Stomach (tissue), 19 donors: ENCODE results near the gene PRODH. TPM values are rescaled to one million over a fixed set of nuclear protein-coding genes. Genes with fewer than 3 reads are reported as not detected.

Source experiments
- DNase-seq, 2 donors: peaks; one replicate each; pipeline versions ENCODE4 v3.0.0 to v3.0.0-alpha.2; 2013 to 2019
- H3K27ac ChIP-seq, 5 donors: fragments of 200-600 bp in 4 of 5; sonication (generic) in 4 of 5; one replicate each; pipeline ENCODE4 v1.5.1; 2013 to 2019; ENCODE audit warnings: mild to moderate bottlenecking in 1 of 5, moderate library complexity in 1 of 5
- H3K27me3 ChIP-seq, 3 donors: fragments of 200-600 bp; sonication (generic); one replicate each; pipeline ENCODE4 v1.5.1; 2017 to 2019; ENCODE audit warnings: mixed run types in 1 of 3
- H3K36me3 ChIP-seq, 4 donors: fragments of 200-600 bp; sonication (generic); 1 replicate in 3 of 4; 2 replicates in 1 of 4; pipeline ENCODE4 v1.5.1; 2016 to 2019
- H3K4me1 ChIP-seq, 4 donors: fragments of 200-600 bp; sonication (generic); one replicate each; pipeline ENCODE4 v1.5.1; 2016 to 2019
- H3K4me3 ChIP-seq, 4 donors: fragments of 200-600 bp; sonication (generic) in 3 of 4; one replicate each; pipeline ENCODE4 v1.5.1; 2016 to 2019; ENCODE audit warnings: mild to moderate bottlenecking in 1 of 4
- H3K9me3 ChIP-seq, 4 donors: fragments of 200-600 bp; sonication (generic); one replicate each; pipeline ENCODE4 v1.5.1; 2016 to 2019
- CTCF ChIP-seq, 7 experiments: fragments of 450-650 bp in 4 of 7; fragments of 200-600 bp in 3 of 7; sonication (generic) in 3 of 7; IDR thresholded peaks; one replicate each; pipeline ENCODE4 v1.5.1; 2016 to 2019; ENCODE audit warnings: antibody characterized with exemption in 7 of 7, control low read depth in 2 of 7, mild to moderate bottlenecking in 1 of 7
- EP300 ChIP-seq: sonication (generic); formaldehyde crosslinking; IDR thresholded peaks from one replicate; pipeline ENCODE4 v1.6.1; 2017; ENCODE audit warnings: antibody characterized with exemption
- POLR2A ChIP-seq, 4 donors: fragments of 450-650 bp; IDR thresholded peaks; one replicate each; pipeline ENCODE4 v1.6.1; 2016; ENCODE audit warnings: antibody characterized with exemption in 4 of 4, control low read depth in 2 of 4, mild to moderate bottlenecking in 1 of 4, moderate library complexity in 1 of 4
- POLR2AphosphoS5 ChIP-seq, 3 donors: sonication (generic); formaldehyde crosslinking; IDR thresholded peaks; one replicate each; pipeline ENCODE4 v1.6.1; 2016; ENCODE audit warnings: antibody characterized with exemption in 3 of 3
- WGBS, 5 donors: extraction: QIAGEN DNeasy Blood & Tissue Kit in 3 of 5; methylation state at CpG; one replicate each; pipeline versions ENCODE4 v1.1.5 to v1.1.7; 2013 to 2018; 5-methylcytosine and 5-hydroxymethylcytosine counted together
- intact Hi-C: fragments of 100-400 bp; cut with DNase I; formaldehyde crosslinking; loops from one replicate; pipeline ENCODE4 v1.15.1; 2023; ENCODE audit warnings: low total_unique reads
- long read RNA-seq, 10 donors: transcript quantifications; one replicate each; lab custom pipeline, GENCODE V29; 2026
- polyA plus RNA-seq, 3 donors: library from polyadenylated mRNA; stranded (reverse); fragments of 200-250 nt; gene quantifications; one replicate each; pipeline ENCODE4 v1.2.3, GENCODE V29; 2013
- total RNA-seq, 5 donors: library from RNA; depleted of rRNA; stranded (reverse); fragments of >200 nt; gene quantifications; one replicate each; pipeline versions ENCODE4 v1.1.0 to v1.2.3, GENCODE V29; 2014 to 2016
- donor health status: healthy with polysubstance abuse.
- donor health status: Bipolar disorder and iron deficiency.
- donor health status: healthy.

PRODH gene
- total RNA-seq (100 to 1,000 TPM in 1 of 5 donors, 1 to 10 TPM in 1, under 1 TPM in 2, not detected in 1; 0.58 to 240 (median 2.8) TPM), polyA plus RNA-seq (1 to 10 TPM in 1 of 3 donors, under 1 TPM in 1, not detected in 1; 0.19 to 3.5 TPM)
- long read RNA-seq, donor 1: 0 reads
- long read RNA-seq, donor 2, partial matches to known transcripts: 0 of 3 reads
- long read RNA-seq, donor 2, other reads (novel, unspliced or antisense): 0 of 3 reads
- long read RNA-seq, donor 3: 0 reads
- long read RNA-seq, donor 4: 0 reads
- long read RNA-seq, donor 5, partial matches to known transcripts: 0 of 3 reads
- long read RNA-seq, donor 5, other reads (novel, unspliced or antisense): 0 of 3 reads
- long read RNA-seq, donor 6: 0 reads
- long read RNA-seq, donor 7, partial matches to known transcripts: 0 of 1 reads
- long read RNA-seq, donor 7, other reads (novel, unspliced or antisense): 0 of 1 reads
- long read RNA-seq, donor 8: 0 reads
- long read RNA-seq, donor 9, partial matches to known transcripts: 0 of 1 reads
- long read RNA-seq, donor 9, other reads (novel, unspliced or antisense): 0 of 1 reads
- long read RNA-seq, donor 10, partial matches to known transcripts: 0 of 6 reads
- long read RNA-seq, donor 10, other reads (novel, unspliced or antisense): 0 of 6 reads

- WGBS, 5 donors: no CpG with 5 or more reads among the region's 67 CpGs
- DNase-seq: no peak
- intact Hi-C loops: no loop called here
- no peak for TF ChIP-seq POLR2AphosphoS5 (IDR thresholded peaks at IDR 0.05)
- no peak for TF ChIP-seq POLR2A (IDR thresholded peaks at IDR 0.05)
- no peak for TF ChIP-seq CTCF (IDR thresholded peaks at IDR 0.05)
- TF ChIP-seq EP300: no peak
- no peaks in the 10 kb centered on the region for H3K27me3 ChIP-seq
- H3K27ac ChIP-seq: no peak within 1 kb of the TSS
- H3K36me3 ChIP-seq: no peaks in the 10 kb centered on the region
- H3K4me1 ChIP-seq: no peaks in the 10 kb centered on the region
- no peak within 1 kb of the TSS for H3K4me3 ChIP-seq
- H3K9me3 ChIP-seq: no peaks in the 10 kb centered on the region
Measured at GRCh38 chr22:18935889-18936529, at the start of gene PRODH. TSS of gene PRODH (minus strand) at chr22:18936293. CDS start at chr22:18936287, 6 bp downstream.

- H3K4me1 ChIP-seq: no peaks in the 10 kb centered on the region
- peaks cover 0 to 5% (median 4%) of the 10 kb centered on the region in 4 donors for H3K9me3 ChIP-seq
- intact Hi-C loops: no loop called here
- DNase-seq: no peak
- 90 to 94% (median 92%) methylated on average over 15 to 21 of the region's 21 CpGs for WGBS, 5 donors
- H3K36me3 ChIP-seq: no peaks in the 10 kb centered on the region
- peaks cover 0 to 12% (median 0%) of the 10 kb centered on the region in 3 donors for H3K27me3 ChIP-seq
- H3K27ac ChIP-seq: no peak overlapping the region
- H3K4me3 ChIP-seq: no peak overlapping the region
- TF ChIP-seq EP300 (no peak), POLR2AphosphoS5 (IDR thresholded peaks at IDR 0.05) (no peak), CTCF (IDR thresholded peaks at IDR 0.05) (no peak), POLR2A (IDR thresholded peaks at IDR 0.05) (no peak)
Measured at GRCh38 chr22:18985780-18986179, 49.7 kb upstream of the PRODH start.

GRCh38 chr22:18984564-18984963 lies 48.5 kb upstream of the PRODH start:
- no peak for DNase-seq
- no peaks in the 10 kb centered on the region for H3K4me1 ChIP-seq

More at GRCh38 chr22:18984564-18984963, 48.5 kb upstream of the PRODH start:
- Histone ChIP-seq H3K4me3 (no peak overlapping the region), H3K9me3 (peaks cover 3 to 11% (median 8%) of the 10 kb centered on the region in 4 donors), H3K27ac (no peak overlapping the region), H3K36me3 (no peaks in the 10 kb centered on the region), H3K27me3 (peaks cover 0 to 5% (median 0%) of the 10 kb centered on the region in 3 donors)
- TF ChIP-seq POLR2AphosphoS5 (IDR thresholded peaks at IDR 0.05): no peak
- TF ChIP-seq EP300: no peak
- no peak for TF ChIP-seq CTCF (IDR thresholded peaks at IDR 0.05)
- intact Hi-C loops: no loop called here
- 79 to 89% (median 83%) methylated on average over 7 to 10 of the region's 10 CpGs for WGBS, 5 donors
